ENCODE results near the gene PARD3B. TPM values are rescaled to one million over a fixed set of nuclear protein-coding genes. Genes with fewer than 3 reads are reported as not detected.

PARD3B gene
- total RNA-seq, 1 experiment from 2014 or later, result 3.6 TPM

DNA sequence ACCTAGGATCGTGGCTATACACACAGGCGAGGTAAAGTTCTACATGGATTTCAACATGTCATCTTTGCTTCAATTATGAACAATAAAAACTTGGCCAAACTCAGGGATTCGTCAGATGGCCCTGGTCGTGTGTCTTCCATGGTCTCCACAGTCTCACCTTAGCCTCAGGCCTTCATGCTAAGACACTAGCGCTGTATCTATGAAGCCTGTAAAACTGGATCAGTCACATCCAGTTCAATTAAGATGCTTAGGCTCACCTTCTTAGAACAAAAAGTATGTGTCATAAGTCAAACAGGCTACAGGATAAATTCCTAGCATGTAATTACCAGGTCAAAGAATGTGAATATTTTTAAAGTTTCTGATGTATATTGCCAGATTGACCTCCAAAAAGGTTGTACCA lies 1023.3 kb downstream of the PARD3B start:
- intact Hi-C loops (cut with micrococcal nuclease; ENCODE audit: unreplicated experiment) (no loop called here), in situ Hi-C loops (cut with HindIII; ENCODE audit: low pct_unique_long_range_greater_than_20kb, low sequenced_read_pairs) (no loop called here)
- ATAC-seq (no peak), DNase-seq (ENCODE audit: low read depth, low spot score) (no peak)
- no peak overlapping the region for H3K4me3 ChIP-seq (ENCODE audit: low read depth in 2 of 2, low read length in 2 of 2)
- H3K27me3 ChIP-seq (ENCODE audit: control insufficient read depth, insufficient read depth, low read length), result no peaks in the 10 kb centered on the region; the same call in 1 of the 2 replicates
- H3K27ac ChIP-seq (ENCODE audit: low read length), result no peak overlapping the region
- POLR2A ChIA-PET, result no interaction called here
- CTCF ChIA-PET, result no interaction called here
- TF ChIP-seq, protein P1, sequence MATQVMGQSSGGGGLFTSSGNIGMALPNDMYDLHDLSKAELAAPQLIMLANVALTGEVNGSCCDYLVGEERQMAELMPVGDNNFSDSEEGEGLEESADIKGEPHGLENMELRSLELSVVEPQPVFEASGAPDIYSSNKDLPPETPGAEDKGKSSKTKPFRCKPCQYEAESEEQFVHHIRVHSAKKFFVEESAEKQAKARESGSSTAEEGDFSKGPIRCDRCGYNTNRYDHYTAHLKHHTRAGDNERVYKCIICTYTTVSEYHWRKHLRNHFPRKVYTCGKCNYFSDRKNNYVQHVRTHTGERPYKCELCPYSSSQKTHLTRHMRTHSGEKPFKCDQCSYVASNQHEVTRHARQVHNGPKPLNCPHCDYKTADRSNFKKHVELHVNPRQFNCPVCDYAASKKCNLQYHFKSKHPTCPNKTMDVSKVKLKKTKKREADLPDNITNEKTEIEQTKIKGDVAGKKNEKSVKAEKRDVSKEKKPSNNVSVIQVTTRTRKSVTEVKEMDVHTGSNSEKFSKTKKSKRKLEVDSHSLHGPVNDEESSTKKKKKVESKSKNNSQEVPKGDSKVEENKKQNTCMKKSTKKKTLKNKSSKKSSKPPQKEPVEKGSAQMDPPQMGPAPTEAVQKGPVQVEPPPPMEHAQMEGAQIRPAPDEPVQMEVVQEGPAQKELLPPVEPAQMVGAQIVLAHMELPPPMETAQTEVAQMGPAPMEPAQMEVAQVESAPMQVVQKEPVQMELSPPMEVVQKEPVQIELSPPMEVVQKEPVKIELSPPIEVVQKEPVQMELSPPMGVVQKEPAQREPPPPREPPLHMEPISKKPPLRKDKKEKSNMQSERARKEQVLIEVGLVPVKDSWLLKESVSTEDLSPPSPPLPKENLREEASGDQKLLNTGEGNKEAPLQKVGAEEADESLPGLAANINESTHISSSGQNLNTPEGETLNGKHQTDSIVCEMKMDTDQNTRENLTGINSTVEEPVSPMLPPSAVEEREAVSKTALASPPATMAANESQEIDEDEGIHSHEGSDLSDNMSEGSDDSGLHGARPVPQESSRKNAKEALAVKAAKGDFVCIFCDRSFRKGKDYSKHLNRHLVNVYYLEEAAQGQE (IDR thresholded peaks at IDR 0.05; ENCODE audit: insufficient read depth in 1 of 2, low read depth in 2 of 2, low read length in 1 of 2), result no peak
- TF ChIP-seq, protein P2, sequence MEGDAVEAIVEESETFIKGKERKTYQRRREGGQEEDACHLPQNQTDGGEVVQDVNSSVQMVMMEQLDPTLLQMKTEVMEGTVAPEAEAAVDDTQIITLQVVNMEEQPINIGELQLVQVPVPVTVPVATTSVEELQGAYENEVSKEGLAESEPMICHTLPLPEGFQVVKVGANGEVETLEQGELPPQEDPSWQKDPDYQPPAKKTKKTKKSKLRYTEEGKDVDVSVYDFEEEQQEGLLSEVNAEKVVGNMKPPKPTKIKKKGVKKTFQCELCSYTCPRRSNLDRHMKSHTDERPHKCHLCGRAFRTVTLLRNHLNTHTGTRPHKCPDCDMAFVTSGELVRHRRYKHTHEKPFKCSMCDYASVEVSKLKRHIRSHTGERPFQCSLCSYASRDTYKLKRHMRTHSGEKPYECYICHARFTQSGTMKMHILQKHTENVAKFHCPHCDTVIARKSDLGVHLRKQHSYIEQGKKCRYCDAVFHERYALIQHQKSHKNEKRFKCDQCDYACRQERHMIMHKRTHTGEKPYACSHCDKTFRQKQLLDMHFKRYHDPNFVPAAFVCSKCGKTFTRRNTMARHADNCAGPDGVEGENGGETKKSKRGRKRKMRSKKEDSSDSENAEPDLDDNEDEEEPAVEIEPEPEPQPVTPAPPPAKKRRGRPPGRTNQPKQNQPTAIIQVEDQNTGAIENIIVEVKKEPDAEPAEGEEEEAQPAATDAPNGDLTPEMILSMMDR (IDR thresholded peaks at IDR 0.05), result no peak
- TF ChIP-seq SIN3A (IDR thresholded peaks at IDR 0.05; ENCODE audit: borderline replicate concordance, insufficient read depth, low read depth, low read length) (no peak), POLR2AphosphoS5 (IDR thresholded peaks at IDR 0.05; ENCODE audit: low read depth, low read length) (no peak), TCF7L2 (IDR thresholded peaks at IDR 0.05; ENCODE audit: low read depth, low read length) (no peak)
- H3K4me1 ChIP-seq (ENCODE audit: control insufficient read depth, insufficient read depth, low read length), result no peaks in the 10 kb centered on the region
- no TSS peak for BruUV-seq (replicated peaks)
- no peaks in the 10 kb centered on the region for H3K9me3 ChIP-seq (ENCODE audit: control insufficient read depth, insufficient read depth, low read depth, low read length)
- H3K36me3 ChIP-seq (ENCODE audit: control insufficient read depth, insufficient read depth, low read length), result no peaks in the 10 kb centered on the region

DNA sequence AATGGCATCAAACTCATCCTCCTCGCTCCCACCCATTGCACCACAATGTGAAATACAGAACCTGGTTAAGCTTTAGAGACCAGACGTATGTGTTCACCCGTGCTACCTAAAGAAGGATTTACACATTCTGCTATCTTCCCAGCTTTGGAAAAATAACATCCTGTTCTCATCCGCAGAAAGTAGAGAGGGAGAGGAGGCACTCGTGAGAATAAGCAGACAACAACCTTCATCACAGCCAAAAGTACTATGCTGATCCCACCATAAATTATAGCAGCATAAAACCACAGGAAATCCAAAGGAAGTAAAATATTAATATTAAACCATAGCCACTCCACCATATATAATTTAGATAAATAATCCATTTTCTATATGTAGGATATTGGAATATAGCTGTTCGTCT lies 1025.4 kb downstream of the PARD3B start:
- Histone ChIP-seq H3K36me3 (ENCODE audit: control insufficient read depth, insufficient read depth, low read length) (no peaks in the 10 kb centered on the region), H3K4me3 (ENCODE audit: low read depth in 2 of 2, low read length in 2 of 2) (no peak overlapping the region), H3K4me1 (ENCODE audit: control insufficient read depth, insufficient read depth, low read length) (no peaks in the 10 kb centered on the region), H3K9me3 (ENCODE audit: control insufficient read depth, insufficient read depth, low read depth, low read length) (no peaks in the 10 kb centered on the region), H3K27me3 (ENCODE audit: control insufficient read depth, insufficient read depth, low read length) (no peaks in the 10 kb centered on the region; the same call in 1 of the 2 replicates), H3K27ac (ENCODE audit: low read length) (no peak overlapping the region)
- in situ Hi-C loops (cut with HindIII; ENCODE audit: low pct_unique_long_range_greater_than_20kb, low sequenced_read_pairs) (no loop called here), intact Hi-C loops (cut with micrococcal nuclease; ENCODE audit: unreplicated experiment) (no loop called here)
- ATAC-seq (no peak), DNase-seq (ENCODE audit: low read depth, low spot score) (no peak)
- POLR2A ChIA-PET, result no interaction called here
- CTCF ChIA-PET, result no interaction called here
- TF ChIP-seq, protein P2 (IDR thresholded peaks at IDR 0.05), result no peak
- TF ChIP-seq TCF7L2 (IDR thresholded peaks at IDR 0.05; ENCODE audit: low read depth, low read length), result no peak
- TF ChIP-seq, protein P1 (IDR thresholded peaks at IDR 0.05; ENCODE audit: insufficient read depth in 1 of 2, low read depth in 2 of 2, low read length in 1 of 2), result no peak
- no peak for TF ChIP-seq POLR2AphosphoS5 (IDR thresholded peaks at IDR 0.05; ENCODE audit: low read depth, low read length)
- no peak for TF ChIP-seq SIN3A (IDR thresholded peaks at IDR 0.05; ENCODE audit: borderline replicate concordance, insufficient read depth, low read depth, low read length)
- BruUV-seq (replicated peaks), result no TSS peak

All from Panc1 (cell line).